Measurements from ENCODE around the gene ICAM5. TPM values are rescaled to one million over a fixed set of nuclear protein-coding genes. Genes with fewer than 3 reads are reported as not detected.

ICAM5 gene
- total and polyA plus RNA-seq, 4 donors, result 1.4 to 3.7 (median 2.5) TPM

DNA sequence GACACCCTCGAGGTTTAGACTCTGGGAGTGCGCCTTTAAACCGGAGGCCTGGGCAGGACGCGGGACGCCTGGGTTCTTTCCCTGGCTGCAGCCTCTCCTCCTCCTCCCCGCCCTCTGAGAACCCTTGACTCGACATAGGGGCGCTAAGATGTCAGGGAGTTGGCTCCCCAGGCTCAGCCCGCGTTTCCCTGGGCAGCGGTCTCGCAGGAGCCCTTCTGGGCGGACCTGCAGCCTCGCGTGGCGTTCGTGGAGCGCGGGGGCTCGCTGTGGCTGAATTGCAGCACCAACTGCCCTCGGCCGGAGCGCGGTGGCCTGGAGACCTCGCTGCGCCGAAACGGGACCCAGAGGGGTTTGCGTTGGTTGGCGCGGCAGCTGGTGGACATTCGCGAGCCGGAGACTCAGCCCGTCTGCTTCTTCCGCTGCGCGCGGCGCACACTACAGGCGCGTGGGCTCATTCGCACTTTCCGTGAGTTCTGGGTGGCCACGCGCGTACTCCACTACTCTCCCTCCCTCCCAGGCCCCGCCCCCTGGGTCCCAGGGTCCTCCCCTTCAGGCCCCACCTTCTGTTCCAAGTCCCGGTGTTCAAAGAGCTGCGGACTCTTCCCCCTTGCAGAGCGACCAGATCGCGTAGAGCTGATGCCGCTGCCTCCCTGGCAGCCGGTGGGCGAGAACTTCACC, 1.3 kb downstream of the ICAM5 start:
- peak in 1 of 6 donors; percentile 26 for DNase-seq (ENCODE audit: low read depth in 4 of 6, low spot score in 6 of 6)
- peaks cover 72% of the 10 kb centered on the region for H3K4me1 ChIP-seq (ENCODE audit: control insufficient read depth, insufficient read depth, low read length)
- under 1% methylated on average over 57 of the region's 57 CpGs for WGBS (ENCODE audit: insufficient coverage)
- no peak overlapping the region for H3K27ac ChIP-seq (ENCODE audit: low read depth, low read length)
- H3K36me3 ChIP-seq (ENCODE audit: control insufficient read depth, insufficient read depth, low read length), result peaks cover 9% of the 10 kb centered on the region
- no peak overlapping the region for H3K4me3 ChIP-seq (ENCODE audit: low read depth, low read length)
- peaks cover 97% of the 10 kb centered on the region for H3K27me3 ChIP-seq (ENCODE audit: control insufficient read depth, insufficient read depth, low read length)
- H3K9me3 ChIP-seq (ENCODE audit: control insufficient read depth, insufficient read depth, low read length), result no peaks in the 10 kb centered on the region

DNA sequence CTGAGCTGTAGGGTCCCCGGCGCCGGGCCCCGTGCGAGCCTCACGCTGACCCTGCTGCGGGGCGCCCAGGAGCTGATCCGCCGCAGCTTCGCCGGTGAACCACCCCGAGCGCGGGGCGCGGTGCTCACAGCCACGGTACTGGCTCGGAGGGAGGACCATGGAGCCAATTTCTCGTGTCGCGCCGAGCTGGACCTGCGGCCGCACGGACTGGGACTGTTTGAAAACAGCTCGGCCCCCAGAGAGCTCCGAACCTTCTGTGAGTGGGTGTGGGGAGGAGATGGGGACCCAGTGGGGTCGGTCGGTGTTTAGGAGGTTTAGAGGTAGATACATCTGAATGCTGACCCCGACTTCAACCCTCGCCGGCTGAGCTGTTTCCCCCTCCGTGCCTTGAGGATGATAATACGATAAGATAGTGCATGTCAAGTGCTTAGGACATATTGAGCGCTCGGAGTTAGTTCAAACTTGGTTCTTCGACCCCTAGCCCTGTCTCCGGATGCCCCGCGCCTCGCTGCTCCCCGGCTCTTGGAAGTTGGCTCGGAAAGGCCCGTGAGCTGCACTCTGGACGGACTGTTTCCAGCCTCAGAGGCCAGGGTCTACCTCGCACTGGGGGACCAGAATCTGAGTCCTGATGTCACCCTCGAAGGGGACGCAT, 1.9 kb downstream of the ICAM5 start:
- Histone ChIP-seq H3K36me3 (ENCODE audit: control insufficient read depth, insufficient read depth, low read length) (peaks cover 9% of the 10 kb centered on the region), H3K4me3 (ENCODE audit: low read depth, low read length) (peak overlapping the region; percentile 18), H3K27ac (ENCODE audit: low read depth, low read length) (no peak overlapping the region), H3K4me1 (ENCODE audit: control insufficient read depth, insufficient read depth, low read length) (peaks cover 77% of the 10 kb centered on the region), H3K9me3 (ENCODE audit: control insufficient read depth, insufficient read depth, low read length) (no peaks in the 10 kb centered on the region), H3K27me3 (ENCODE audit: control insufficient read depth, insufficient read depth, low read length) (peaks cover 100% of the 10 kb centered on the region)
- DNase-seq (ENCODE audit: low read depth in 4 of 6, low spot score in 6 of 6), result no peak
- WGBS (ENCODE audit: insufficient coverage), result 3% methylated on average over 49 of the region's 49 CpGs

DNA sequence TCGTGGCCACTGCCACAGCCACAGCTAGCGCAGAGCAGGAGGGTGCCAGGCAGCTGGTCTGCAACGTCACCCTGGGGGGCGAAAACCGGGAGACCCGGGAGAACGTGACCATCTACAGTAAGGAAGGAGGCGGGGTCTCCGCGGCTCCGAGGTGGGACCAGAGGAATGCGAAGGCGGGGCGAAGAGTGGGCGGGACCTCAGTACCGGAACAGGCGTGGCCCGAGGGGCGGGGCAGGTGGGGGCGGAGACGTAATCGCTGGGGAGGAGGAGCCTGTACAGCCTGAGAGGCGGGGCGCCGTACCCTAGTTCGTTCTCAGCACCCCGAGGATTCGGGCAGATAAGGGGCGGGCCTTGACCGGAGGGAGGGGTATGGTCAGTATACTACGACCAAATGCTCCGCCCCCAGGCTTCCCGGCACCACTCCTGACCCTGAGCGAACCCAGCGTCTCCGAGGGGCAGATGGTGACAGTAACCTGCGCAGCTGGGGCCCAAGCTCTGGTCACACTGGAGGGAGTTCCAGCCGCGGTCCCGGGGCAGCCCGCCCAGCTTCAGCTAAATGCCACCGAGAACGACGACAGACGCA, 2.5 kb downstream of the ICAM5 start:
- H3K27me3 ChIP-seq (ENCODE audit: control insufficient read depth, insufficient read depth, low read length), result peaks cover 97% of the 10 kb centered on the region
- peaks cover 9% of the 10 kb centered on the region for H3K36me3 ChIP-seq (ENCODE audit: control insufficient read depth, insufficient read depth, low read length)
- DNase-seq (ENCODE audit: low read depth in 4 of 6, low spot score in 6 of 6), result peak in 1 of 6 donors; percentile 66
- H3K9me3 ChIP-seq (ENCODE audit: control insufficient read depth, insufficient read depth, low read length), result no peaks in the 10 kb centered on the region
- H3K27ac ChIP-seq (ENCODE audit: low read depth, low read length), result no peak overlapping the region
- peaks cover 71% of the 10 kb centered on the region for H3K4me1 ChIP-seq (ENCODE audit: control insufficient read depth, insufficient read depth, low read length)
- H3K4me3 ChIP-seq (ENCODE audit: low read depth, low read length), result peak overlapping the region; percentile 18
- WGBS (ENCODE audit: insufficient coverage), result under 1% methylated on average over 39 of the region's 45 CpGs

DNA sequence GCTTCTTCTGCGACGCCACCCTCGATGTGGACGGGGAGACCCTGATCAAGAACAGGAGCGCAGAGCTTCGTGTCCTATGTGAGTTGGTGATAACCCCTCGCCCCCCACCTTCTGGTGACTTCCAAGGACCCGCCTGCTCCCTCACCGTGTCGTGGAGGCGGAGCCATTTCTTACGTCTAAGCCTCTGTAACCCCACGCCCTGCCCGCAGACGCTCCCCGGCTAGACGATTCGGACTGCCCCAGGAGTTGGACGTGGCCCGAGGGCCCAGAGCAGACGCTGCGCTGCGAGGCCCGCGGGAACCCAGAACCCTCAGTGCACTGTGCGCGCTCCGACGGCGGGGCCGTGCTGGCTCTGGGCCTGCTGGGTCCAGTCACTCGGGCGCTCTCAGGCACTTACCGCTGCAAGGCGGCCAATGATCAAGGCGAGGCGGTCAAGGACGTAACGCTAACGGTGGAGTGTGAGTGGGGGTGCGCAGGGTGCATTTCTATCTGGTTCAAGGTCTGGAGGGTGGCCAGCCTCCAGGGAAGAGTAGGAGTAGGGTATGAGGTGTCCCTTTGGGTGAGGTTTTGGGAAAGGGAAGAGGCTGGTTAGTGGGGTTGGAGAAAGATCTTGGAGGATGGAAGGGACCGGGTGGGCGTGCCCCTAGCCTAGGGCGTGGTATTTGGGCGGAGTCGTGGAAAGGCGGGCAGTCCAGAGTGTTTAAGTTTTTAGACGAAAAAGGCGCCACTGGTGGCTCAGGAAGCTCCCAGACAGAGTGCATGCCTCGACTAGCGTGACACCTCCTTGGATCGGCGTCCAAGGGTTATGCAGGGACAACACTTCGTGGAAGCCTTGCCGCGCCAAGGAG, 3.3 kb downstream of the ICAM5 start:
- Histone ChIP-seq H3K36me3 (ENCODE audit: control insufficient read depth, insufficient read depth, low read length) (peaks cover 9% of the 10 kb centered on the region), H3K9me3 (ENCODE audit: control insufficient read depth, insufficient read depth, low read length) (no peaks in the 10 kb centered on the region), H3K4me3 (ENCODE audit: low read depth, low read length) (no peak overlapping the region), H3K4me1 (ENCODE audit: control insufficient read depth, insufficient read depth, low read length) (peaks cover 67% of the 10 kb centered on the region), H3K27me3 (ENCODE audit: control insufficient read depth, insufficient read depth, low read length) (peaks cover 95% of the 10 kb centered on the region), H3K27ac (ENCODE audit: low read depth, low read length) (no peak overlapping the region)
- no peak for DNase-seq (ENCODE audit: low read depth in 4 of 6, low spot score in 6 of 6)
- WGBS (ENCODE audit: insufficient coverage), result 16% methylated on average over 56 of the region's 56 CpGs

DNA sequence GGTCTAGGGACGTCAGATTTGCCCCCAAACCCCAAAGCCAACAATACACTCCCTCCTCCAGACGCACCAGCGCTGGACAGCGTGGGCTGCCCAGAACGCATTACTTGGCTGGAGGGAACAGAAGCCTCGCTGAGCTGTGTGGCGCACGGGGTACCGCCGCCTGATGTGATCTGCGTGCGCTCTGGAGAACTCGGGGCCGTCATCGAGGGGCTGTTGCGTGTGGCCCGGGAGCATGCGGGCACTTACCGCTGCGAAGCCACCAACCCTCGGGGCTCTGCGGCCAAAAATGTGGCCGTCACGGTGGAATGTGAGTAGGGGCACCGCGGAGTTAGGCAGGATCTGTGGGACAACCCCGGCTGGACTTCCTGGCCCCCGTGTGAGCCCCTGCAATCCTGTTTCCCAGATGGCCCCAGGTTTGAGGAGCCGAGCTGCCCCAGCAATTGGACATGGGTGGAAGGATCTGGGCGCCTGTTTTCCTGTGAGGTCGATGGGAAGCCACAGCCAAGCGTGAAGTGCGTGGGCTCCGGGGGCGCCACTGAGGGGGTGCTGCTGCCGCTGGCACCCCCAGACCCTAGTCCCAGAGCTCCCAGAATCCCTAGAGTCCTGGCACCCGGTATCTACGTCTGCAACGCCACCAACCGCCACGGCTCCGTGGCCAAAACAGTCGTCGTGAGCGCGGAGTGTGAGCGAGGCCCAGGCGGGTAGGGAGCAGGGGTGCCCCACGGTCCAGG, 4.0 kb downstream of the ICAM5 start:
- WGBS (ENCODE audit: insufficient coverage), result 20% methylated on average over 49 of the region's 49 CpGs
- Histone ChIP-seq H3K9me3 (ENCODE audit: control insufficient read depth, insufficient read depth, low read length) (no peaks in the 10 kb centered on the region), H3K27ac (ENCODE audit: low read depth, low read length) (no peak overlapping the region), H3K4me1 (ENCODE audit: control insufficient read depth, insufficient read depth, low read length) (peaks cover 63% of the 10 kb centered on the region), H3K4me3 (ENCODE audit: low read depth, low read length) (no peak overlapping the region), H3K36me3 (ENCODE audit: control insufficient read depth, insufficient read depth, low read length) (peaks cover 9% of the 10 kb centered on the region), H3K27me3 (ENCODE audit: control insufficient read depth, insufficient read depth, low read length) (peaks cover 89% of the 10 kb centered on the region)
- DNase-seq (ENCODE audit: low read depth in 4 of 6, low spot score in 6 of 6), result no peak

DNA sequence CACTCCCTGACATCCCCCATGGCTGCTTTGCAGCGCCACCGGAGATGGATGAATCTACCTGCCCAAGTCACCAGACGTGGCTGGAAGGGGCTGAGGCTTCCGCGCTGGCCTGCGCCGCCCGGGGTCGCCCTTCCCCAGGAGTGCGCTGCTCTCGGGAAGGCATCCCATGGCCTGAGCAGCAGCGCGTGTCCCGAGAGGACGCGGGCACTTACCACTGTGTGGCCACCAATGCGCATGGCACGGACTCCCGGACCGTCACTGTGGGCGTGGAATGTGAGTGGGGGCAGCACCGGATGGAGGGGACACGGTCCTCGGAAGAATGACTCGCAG, 4.6 kb downstream of the ICAM5 start:
- WGBS (ENCODE audit: insufficient coverage), result 11% methylated on average over 25 of the region's 25 CpGs
- no peak for DNase-seq (ENCODE audit: low read depth in 4 of 6, low spot score in 6 of 6)
- Histone ChIP-seq H3K36me3 (ENCODE audit: control insufficient read depth, insufficient read depth, low read length) (peaks cover 9% of the 10 kb centered on the region), H3K4me3 (ENCODE audit: low read depth, low read length) (no peak overlapping the region), H3K27me3 (ENCODE audit: control insufficient read depth, insufficient read depth, low read length) (peaks cover 85% of the 10 kb centered on the region), H3K4me1 (ENCODE audit: control insufficient read depth, insufficient read depth, low read length) (peaks cover 58% of the 10 kb centered on the region), H3K27ac (ENCODE audit: low read depth, low read length) (no peak overlapping the region), H3K9me3 (ENCODE audit: control insufficient read depth, insufficient read depth, low read length) (no peaks in the 10 kb centered on the region)

DNA sequence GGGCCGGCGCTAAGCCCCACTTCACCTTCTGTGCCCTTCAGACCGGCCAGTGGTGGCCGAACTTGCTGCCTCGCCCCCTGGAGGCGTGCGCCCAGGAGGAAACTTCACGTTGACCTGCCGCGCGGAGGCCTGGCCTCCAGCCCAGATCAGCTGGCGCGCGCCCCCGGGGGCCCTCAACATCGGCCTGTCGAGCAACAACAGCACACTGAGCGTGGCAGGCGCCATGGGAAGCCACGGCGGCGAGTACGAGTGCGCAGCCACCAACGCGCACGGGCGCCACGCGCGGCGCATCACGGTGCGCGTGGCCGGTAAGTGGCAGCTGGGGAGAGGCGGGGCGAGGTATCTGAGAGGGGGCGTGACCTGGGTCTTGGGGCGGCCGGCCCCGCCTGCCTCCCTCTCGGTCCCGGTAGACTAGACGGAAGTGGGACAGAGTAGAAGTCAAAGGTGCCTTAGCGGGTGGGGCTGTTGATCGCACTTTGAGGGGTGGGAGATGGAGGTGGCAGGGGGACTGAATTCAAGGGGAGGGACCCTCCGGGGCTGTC, 5.6 kb downstream of the ICAM5 start:
- H3K4me1 ChIP-seq (ENCODE audit: control insufficient read depth, insufficient read depth, low read length), result peaks cover 47% of the 10 kb centered on the region
- H3K27ac ChIP-seq (ENCODE audit: low read depth, low read length), result no peak overlapping the region
- H3K27me3 ChIP-seq (ENCODE audit: control insufficient read depth, insufficient read depth, low read length), result peaks cover 82% of the 10 kb centered on the region
- peaks cover 9% of the 10 kb centered on the region for H3K36me3 ChIP-seq (ENCODE audit: control insufficient read depth, insufficient read depth, low read length)
- 2% methylated on average over 48 of the region's 48 CpGs for WGBS (ENCODE audit: insufficient coverage)
- no peak overlapping the region for H3K4me3 ChIP-seq (ENCODE audit: low read depth, low read length)
- no peak for DNase-seq (ENCODE audit: low read depth in 4 of 6, low spot score in 6 of 6)
- H3K9me3 ChIP-seq (ENCODE audit: control insufficient read depth, insufficient read depth, low read length), result no peaks in the 10 kb centered on the region

DNA sequence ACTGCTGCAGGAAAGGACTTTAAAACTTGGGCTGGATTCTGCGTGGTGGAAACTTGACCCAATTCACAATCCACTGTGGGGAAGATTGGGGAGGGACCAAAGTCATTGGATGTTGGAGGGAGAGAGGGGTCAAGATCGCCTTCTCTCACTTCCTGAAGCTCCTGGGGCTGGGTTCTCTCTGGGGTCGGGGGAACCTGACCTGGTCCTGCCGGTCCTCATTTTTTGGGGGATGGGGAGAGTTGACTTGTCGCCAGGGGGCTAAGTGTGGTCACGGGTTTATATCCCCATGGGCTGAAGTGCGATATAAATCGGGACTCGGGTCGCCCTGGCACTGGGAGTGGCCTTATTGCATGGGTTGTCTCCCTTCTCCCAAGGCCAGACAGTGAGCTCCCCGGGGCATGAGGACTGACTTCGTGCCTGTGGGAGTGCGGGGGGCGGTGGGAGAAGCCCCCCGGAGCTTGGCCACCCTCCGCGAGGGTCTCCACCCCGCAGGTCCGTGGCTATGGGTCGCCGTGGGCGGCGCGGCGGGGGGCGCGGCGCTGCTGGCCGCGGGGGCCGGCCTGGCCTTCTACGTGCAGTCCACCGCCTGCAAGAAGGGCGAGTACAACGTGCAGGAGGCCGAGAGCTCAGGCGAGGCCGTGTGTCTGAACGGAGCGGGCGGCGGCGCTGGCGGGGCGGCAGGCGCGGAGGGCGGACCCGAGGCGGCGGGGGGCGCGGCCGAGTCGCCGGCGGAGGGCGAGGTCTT, 6.3 kb downstream of the ICAM5 start:
- H3K27ac ChIP-seq (ENCODE audit: low read depth, low read length), result no peak overlapping the region
- peaks cover 41% of the 10 kb centered on the region for H3K4me1 ChIP-seq (ENCODE audit: control insufficient read depth, insufficient read depth, low read length)
- DNase-seq (ENCODE audit: low read depth in 4 of 6, low spot score in 6 of 6), result no peak
- peaks cover 75% of the 10 kb centered on the region for H3K27me3 ChIP-seq (ENCODE audit: control insufficient read depth, insufficient read depth, low read length)
- no peaks in the 10 kb centered on the region for H3K9me3 ChIP-seq (ENCODE audit: control insufficient read depth, insufficient read depth, low read length)
- H3K4me3 ChIP-seq (ENCODE audit: low read depth, low read length), result no peak overlapping the region
- peaks cover 9% of the 10 kb centered on the region for H3K36me3 ChIP-seq (ENCODE audit: control insufficient read depth, insufficient read depth, low read length)
- WGBS (ENCODE audit: insufficient coverage), result under 1% methylated on average over 45 of the region's 58 CpGs

Data from spinal cord (tissue), 10 donors.